K562 (cell line): ENCODE data around the gene ABCB6. TPM values are rescaled to one million over a fixed set of nuclear protein-coding genes. Genes with fewer than 3 reads are reported as not detected.
A peak's percentile ranks its signal among the peaks of the same experiment; 100 is the strongest.

Source experiments
- FOXJ2 ChIP-seq: fragments of 200-800 bp; sonication (Bioruptor generic); IDR thresholded peaks from 2 replicates; pipeline ENCODE4 v1.6.1; 2016; ENCODE audit warnings: missing genetic modification characterization, missing compliant biosample characterization
- GATAD2B ChIP-seq: fragments of 450-650 bp; IDR thresholded peaks from 2 replicates; pipeline ENCODE4 v1.6.1; 2017; ENCODE audit warnings: mild to moderate bottlenecking, borderline replicate concordance
- HIVEP1 ChIP-seq: fragments of 250-450 bp; sonication (Bioruptor Pico); IDR thresholded peaks from 2 replicates; pipeline ENCODE4 v1.4.0; 2020; ENCODE audit warnings: mild to moderate bottlenecking
- HMBOX1 ChIP-seq: sonication (generic); IDR thresholded peaks from 2 replicates; pipeline ENCODE4 v1.6.1; 2016
- KDM4B ChIP-seq, 2 experiments: fragments of 450-650 bp in 1 of 2; sonication (generic) in 1 of 2; IDR thresholded peaks; 2 replicates each; pipeline ENCODE4 v1.6.1; 2016 to 2017; ENCODE audit warnings: borderline replicate concordance in 2 of 2, antibody characterized with exemption in 1 of 2, low read depth in 1 of 2, mild to moderate bottlenecking in 1 of 2
- MED1 ChIP-seq: sonication (generic); formaldehyde crosslinking; IDR thresholded peaks from 2 replicates; pipeline ENCODE4 v1.8.1; 2023; ENCODE audit warnings: missing genetic modification reagents, borderline replicate concordance
- NEUROD1 ChIP-seq: fragments of 150-350 bp; IDR thresholded peaks from 2 replicates; pipeline ENCODE4 v1.6.1; 2014; ENCODE audit warnings: borderline replicate concordance, low read length, low read depth; ENCODE audit not compliant: partially characterized antibody
- POLR3A ChIP-seq: IDR thresholded peaks from 2 replicates; pipeline ENCODE4 v1.6.1; 2011; ENCODE audit warnings: borderline replicate concordance, mild to moderate bottlenecking, moderate library complexity; ENCODE audit not compliant: insufficient read length, insufficient read depth; ENCODE audit errors: extremely low read depth
- RBM15 ChIP-seq: fragments of 200-400 bp; formaldehyde crosslinking; IDR thresholded peaks from 2 replicates; pipeline ENCODE4 v1.6.1; 2018; ENCODE audit warnings: mild to moderate bottlenecking, low read length, moderate library complexity; ENCODE audit not compliant: insufficient read depth
- RBM25 ChIP-seq: fragments of 200-400 bp; formaldehyde crosslinking; IDR thresholded peaks from 2 replicates; pipeline ENCODE4 v1.6.1; 2018; ENCODE audit warnings: low read length, low read depth, moderate library complexity; ENCODE audit not compliant: severe bottlenecking
- RBM39 ChIP-seq: fragments of 200-400 bp; formaldehyde crosslinking; optimal IDR thresholded peaks from 2 replicates; pipeline ENCODE3; 2018; ENCODE audit warnings: low read depth, low read length
- SRF ChIP-seq, 2 experiments: fragments of 250-450, 450-650 bp in 1 of 2; sonication (Bioruptor Pico) in 1 of 2; sonication (generic) in 1 of 2; formaldehyde crosslinking; IDR thresholded peaks; 2 replicates each; pipeline versions ENCODE4 v1.5.0 to v1.5.1; 2020 to 2022; ENCODE audit warnings: mild to moderate bottlenecking in 1 of 2, missing genetic modification reagents in 1 of 2
- STAG1 ChIP-seq: sonication (generic); formaldehyde crosslinking; IDR thresholded peaks from 2 replicates; pipeline ENCODE4 v1.5.0; 2020; ENCODE audit warnings: missing genetic modification reagents, borderline replicate concordance
- TFAP4 ChIP-seq: sonication (generic); formaldehyde crosslinking; IDR thresholded peaks from 2 replicates; pipeline ENCODE4 v1.8.0; 2022; ENCODE audit warnings: missing genetic modification reagents, mild to moderate bottlenecking, moderate library complexity, borderline replicate concordance
- VEZF1 ChIP-seq: fragments of 200-800 bp; sonication (Bioruptor generic); IDR thresholded peaks from 2 replicates; pipeline ENCODE4 v1.6.1; 2017; ENCODE audit warnings: missing genetic modification characterization, missing compliant biosample characterization
- polyA plus RNA-seq, 8 experiments: library from polyadenylated mRNA; depleted of rRNA in 4 of 8; stranded (reverse) in 5 of 8; unstranded in 3 of 8; fragments of >200 nt; fragmentation: Nextera tagmentation in 2 of 8; fragmentation: Illumina TruSeq in 1 of 8; extraction: Ambion mirVana in 2 of 8; extraction: Trizol in 1 of 8; gene quantifications; 2 replicates each; pipeline versions ENCODE4 v1.2.1 to v1.2.3, GENCODE V29; 2011 to 2014; ENCODE audit warnings: inconsistent platforms in 1 of 8, missing spikeins in 1 of 8
- total RNA-seq, 7 experiments: library from RNA; depleted of rRNA in 6 of 7; stranded (reverse); fragments of >200 nt in 6 of 7; fragmentation: Illumina TruSeq in 2 of 7; extraction: Trizol in 2 of 7; gene quantifications; 2 replicates each; pipeline versions ENCODE4 v1.2.1 to v1.2.3, GENCODE V29; 2011 to 2021; ENCODE audit warnings: low replicate concordance in 1 of 7
- TF ChIP-seq, protein P1 (sequence below): sonication (generic); formaldehyde crosslinking; IDR thresholded peaks from 2 replicates; pipeline ENCODE4 v1.8.1; 2023; ENCODE audit warnings: mild to moderate bottlenecking, missing genetic modification reagents
- TF ChIP-seq, protein P2 (sequence below): fragments of 250-450 bp; sonication (Bioruptor Pico); IDR thresholded peaks from 2 replicates; pipeline ENCODE4 v1.5.0; 2021; ENCODE audit warnings: mild to moderate bottlenecking, borderline replicate concordance

Gene ABCB6
- total and polyA plus RNA-seq, 9 of the 15 experiments (the other 6 are each of a cell fraction or from before 2014, with no cell fraction given), result 3.7 to 29.8 (median 16.8) TPM

GRCh38 chr2:219229305-219230058 is 10.7 kb upstream of the ABCB6 start, which contains the start of the genes ANKZF1 and ATG9A (continued):
- TF ChIP-seq, protein P1, sequence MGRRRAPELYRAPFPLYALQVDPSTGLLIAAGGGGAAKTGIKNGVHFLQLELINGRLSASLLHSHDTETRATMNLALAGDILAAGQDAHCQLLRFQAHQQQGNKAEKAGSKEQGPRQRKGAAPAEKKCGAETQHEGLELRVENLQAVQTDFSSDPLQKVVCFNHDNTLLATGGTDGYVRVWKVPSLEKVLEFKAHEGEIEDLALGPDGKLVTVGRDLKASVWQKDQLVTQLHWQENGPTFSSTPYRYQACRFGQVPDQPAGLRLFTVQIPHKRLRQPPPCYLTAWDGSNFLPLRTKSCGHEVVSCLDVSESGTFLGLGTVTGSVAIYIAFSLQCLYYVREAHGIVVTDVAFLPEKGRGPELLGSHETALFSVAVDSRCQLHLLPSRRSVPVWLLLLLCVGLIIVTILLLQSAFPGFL, result no peak
- peak; percentile 65; the same call in 1 of the 2 replicates for TF ChIP-seq GATAD2B
- no peak for TF ChIP-seq RBM15
- TF ChIP-seq VEZF1 (CRISPR knock-in tag), result peak; percentile 38
- TF ChIP-seq POLR3A, result no peak
- peak; percentile 93 for TF ChIP-seq RBM25
- TF ChIP-seq RBM39, result no peak
- TF ChIP-seq HIVEP1 (CRISPR knock-in tag), result no peak
- no peak for TF ChIP-seq HMBOX1
- TF ChIP-seq MED1, result no peak
- peak; percentile 91 for TF ChIP-seq NEUROD1
- TF ChIP-seq, protein P2, sequence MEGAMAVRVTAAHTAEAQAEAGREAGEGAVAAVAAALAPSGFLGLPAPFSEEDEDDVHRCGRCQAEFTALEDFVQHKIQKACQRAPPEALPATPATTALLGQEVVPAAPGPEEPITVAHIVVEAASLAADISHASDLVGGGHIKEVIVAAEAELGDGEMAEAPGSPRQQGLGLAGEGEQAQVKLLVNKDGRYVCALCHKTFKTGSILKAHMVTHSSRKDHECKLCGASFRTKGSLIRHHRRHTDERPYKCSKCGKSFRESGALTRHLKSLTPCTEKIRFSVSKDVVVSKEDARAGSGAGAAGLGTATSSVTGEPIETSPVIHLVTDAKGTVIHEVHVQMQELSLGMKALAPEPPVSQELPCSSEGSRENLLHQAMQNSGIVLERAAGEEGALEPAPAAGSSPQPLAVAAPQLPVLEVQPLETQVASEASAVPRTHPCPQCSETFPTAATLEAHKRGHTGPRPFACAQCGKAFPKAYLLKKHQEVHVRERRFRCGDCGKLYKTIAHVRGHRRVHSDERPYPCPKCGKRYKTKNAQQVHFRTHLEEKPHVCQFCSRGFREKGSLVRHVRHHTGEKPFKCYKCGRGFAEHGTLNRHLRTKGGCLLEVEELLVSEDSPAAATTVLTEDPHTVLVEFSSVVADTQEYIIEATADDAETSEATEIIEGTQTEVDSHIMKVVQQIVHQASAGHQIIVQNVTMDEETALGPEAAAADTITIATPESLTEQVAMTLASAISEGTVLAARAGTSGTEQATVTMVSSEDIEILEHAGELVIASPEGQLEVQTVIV (CRISPR knock-in tag), result no peak
- no peak for TF ChIP-seq SRF (CRISPR knock-in tag; IDR thresholded peaks at IDR 0.05)
- no peak for TF ChIP-seq KDM4B (IDR thresholded peaks at IDR 0.05; ENCODE audit: borderline replicate concordance in 2 of 2, low read depth in 1 of 2)
- no peak; the same call in 1 of the 2 replicates for TF ChIP-seq FOXJ2 (tag)
- peak; percentile 75; the same call in 1 of the 2 replicates for TF ChIP-seq TFAP4 (CRISPR knock-in tag)
- no peak for TF ChIP-seq STAG1 (CRISPR knock-in tag)
